Measurements from ENCODE around the gene DDO.
"Not testable (repeated sequence)": the region's sequence is repeated elsewhere in the genome, so short reads cannot be mapped to it uniquely, and the experiment has no call there.

The DDO gene, protein sequence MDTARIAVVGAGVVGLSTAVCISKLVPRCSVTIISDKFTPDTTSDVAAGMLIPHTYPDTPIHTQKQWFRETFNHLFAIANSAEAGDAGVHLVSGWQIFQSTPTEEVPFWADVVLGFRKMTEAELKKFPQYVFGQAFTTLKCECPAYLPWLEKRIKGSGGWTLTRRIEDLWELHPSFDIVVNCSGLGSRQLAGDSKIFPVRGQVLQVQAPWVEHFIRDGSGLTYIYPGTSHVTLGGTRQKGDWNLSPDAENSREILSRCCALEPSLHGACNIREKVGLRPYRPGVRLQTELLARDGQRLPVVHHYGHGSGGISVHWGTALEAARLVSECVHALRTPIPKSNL

DNA sequence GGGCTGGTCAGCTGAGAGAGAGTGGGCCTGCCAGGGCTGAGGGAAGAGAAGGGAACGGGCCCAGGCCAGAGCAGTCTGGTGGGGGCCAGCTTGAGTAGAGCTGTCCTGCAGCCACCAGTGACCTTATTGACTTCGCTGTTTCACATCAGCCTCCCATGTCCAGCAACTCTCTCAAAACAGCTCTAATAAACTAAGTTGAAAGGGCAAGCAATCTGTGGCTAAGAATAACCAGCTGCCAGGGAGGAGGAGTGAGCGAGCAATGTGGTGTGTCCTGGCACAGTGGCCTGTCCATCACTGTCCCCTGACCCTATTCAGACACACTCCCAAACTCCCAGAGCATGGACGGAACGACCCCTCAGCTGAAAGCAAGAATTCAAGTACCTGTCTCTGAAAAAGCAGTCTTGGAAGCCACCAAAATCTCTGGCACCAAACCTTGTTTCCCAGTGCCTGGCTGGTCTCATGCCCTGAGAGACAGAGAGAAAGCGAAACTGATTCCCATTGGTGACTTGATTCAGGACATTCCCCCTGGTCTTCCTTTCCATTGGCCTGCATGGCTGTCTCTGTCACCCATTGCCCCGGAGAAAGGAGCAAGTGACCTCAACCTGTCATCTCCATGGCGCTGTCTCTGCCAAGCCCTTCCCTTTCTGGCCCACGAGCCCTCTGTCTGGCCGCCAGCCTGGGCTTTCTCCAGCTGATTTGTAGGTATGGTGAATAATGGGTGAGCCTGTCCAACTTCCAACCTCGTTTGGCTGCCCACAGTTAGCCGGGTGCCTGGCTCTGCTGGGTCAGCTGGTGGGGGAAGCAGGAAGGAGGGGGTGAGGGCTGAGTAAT lies at the start of gene DDO:
TSS of gene DDO (minus strand) at position 490 of the 831 bp plus-strand sequence. CDS start 2,113 bp downstream, outside the sequence.
- no peak for DNase-seq

DNA sequence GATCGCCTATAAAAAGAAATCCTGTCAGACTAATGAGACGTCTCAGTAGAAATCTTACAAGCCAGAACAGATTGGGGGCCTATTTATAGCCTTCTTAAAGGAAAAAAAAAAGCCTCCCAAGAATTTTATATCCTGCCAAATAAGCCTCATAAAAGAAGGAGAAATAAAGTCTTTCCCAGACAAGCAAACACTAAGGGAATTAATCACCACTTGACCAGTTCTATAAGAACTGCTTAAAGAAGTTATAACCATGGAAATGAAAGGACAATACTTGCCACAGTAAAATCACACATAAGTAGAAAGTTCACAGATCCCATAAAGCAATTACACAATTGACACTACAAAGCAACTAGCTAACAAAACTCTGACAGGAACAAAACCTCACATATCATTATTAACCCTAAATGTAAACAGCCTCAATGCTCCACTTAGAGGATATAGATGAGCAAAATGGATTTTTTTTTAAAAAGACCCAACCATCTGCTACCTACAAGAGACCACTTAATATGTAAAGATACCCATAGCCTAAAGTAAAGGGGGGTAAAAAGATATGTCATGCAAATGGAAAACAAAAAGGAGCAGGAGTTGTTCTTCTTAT lies 47.6 kb upstream of the DDO start:
- DNase-seq: no peak

DNA sequence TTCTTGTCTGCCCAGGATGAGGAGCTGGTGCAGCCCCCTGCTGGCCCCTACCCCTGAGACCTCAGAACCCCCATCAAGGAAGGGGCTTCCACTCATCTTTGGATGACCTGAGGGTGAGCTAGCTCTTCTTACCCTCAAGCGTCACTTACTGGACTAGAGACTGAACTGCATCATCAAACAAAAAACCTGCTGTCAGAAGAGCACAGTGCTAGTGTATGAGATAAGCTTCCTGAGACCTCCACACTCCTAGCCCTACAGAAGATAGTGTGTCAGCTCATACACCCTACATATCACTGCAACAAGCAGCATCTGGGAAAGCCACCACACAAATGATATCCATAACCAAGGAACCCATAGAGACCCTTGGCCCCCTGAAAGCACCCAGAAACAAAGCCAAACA lies 46.0 kb upstream of the DDO start:
- DNase-seq: no peak

DNA sequence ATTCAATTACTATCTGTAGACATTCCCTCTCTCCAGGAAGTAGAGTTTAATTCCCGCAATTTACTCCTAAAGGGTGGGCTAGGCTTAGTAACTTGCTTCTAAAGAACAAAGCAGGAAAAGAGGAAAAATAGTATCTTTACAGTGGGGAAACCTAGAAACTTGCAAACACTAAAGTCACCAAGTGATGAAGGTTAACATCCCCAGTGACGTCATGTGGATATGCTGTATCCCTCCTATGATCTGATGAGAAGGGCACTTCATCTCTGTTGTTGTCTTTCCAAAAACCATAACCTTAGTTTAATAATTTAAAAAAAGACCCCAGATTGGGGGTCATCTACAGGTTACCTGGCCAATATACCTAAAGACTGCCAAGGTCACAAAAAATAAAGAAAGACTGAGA lies 43.8 kb upstream of the DDO start:
- no peak for DNase-seq

DNA sequence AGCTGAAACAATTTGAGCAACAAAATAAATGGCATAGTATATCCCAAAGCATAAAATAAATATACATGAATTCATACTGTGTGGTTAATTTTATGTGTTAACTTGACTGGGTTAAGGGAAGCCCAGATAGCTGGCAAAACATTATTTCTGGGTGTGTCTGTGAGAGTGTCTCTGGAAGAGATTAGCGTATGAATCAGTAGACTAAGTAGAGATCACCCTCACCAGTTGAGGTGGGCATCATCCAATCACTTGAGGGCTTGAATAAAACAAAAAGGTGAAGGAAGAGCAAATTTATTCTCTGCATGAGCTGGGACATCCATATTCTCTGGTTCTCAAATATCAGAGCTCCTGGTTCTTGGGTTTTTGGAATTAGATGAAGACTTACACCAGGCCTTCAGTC lies 43.1 kb upstream of the DDO start:
- DNase-seq: no peak

DNA sequence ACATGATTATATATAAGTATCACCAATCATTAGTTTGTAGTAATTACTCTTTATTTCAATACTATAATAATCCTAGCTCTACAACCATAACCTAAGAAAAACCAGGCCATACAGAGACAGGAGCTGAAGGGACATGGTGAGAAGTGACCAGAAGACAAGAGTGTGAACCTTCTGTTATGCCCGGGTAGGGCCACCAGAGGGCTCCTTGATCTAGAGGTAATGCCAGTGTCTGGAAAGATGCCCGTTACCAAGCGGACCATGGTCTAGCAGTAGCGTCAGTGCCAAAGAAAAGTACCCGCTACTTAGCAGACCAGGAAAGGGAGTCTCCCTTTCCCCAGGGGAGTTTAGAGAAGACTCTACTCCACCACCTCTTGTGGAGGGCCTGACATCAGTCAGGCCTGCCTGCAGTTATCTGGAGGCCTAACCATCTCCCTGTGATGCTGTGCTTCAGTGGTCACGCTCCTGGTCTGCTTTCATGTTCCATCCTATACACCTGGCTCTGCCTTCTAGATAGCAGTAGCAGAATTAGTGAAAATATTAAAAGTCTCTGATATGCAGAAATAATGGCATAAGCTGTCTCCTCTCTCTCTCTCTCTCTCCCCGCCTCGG lies 42.3 kb upstream of the DDO start:
- DNase-seq: not testable (repeated sequence)

DNA sequence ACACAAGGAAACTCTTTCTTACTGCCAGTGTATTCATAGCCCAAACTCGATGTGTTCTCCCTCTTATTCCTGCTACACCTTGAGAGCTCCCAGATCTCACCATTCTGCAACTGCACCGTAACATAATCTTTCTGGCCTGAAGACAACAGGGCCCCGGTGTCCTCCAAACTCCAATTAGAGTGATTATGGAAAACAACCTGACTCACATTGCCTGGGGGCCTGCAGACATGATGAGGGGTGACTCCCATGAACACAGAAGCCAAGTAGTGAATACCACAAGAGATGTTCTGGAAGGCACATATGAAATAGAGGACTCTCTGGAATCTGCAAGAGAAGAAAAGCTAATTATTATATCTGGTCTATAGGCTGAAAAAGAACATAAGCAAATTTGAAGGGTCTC lies 41.3 kb upstream of the DDO start:
- DNase-seq: no peak

DNA sequence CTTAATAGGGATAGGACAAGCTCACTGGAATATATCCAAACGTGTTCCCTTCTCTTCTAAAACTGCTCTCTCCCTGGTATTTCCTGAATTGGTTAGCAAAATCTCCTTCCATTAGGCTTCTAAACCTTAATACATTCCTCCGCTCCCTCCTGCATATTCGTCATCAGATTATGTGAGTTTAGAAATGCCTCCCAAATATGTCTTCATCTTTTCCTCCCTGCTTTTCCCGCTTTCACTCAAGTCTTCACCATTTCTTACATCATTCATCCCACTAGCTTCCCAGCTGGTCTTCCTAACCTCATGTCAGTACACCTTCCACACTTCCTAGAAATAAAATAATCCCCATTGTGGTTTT lies 34.1 kb upstream of the DDO start:
- no peak for DNase-seq

DNA sequence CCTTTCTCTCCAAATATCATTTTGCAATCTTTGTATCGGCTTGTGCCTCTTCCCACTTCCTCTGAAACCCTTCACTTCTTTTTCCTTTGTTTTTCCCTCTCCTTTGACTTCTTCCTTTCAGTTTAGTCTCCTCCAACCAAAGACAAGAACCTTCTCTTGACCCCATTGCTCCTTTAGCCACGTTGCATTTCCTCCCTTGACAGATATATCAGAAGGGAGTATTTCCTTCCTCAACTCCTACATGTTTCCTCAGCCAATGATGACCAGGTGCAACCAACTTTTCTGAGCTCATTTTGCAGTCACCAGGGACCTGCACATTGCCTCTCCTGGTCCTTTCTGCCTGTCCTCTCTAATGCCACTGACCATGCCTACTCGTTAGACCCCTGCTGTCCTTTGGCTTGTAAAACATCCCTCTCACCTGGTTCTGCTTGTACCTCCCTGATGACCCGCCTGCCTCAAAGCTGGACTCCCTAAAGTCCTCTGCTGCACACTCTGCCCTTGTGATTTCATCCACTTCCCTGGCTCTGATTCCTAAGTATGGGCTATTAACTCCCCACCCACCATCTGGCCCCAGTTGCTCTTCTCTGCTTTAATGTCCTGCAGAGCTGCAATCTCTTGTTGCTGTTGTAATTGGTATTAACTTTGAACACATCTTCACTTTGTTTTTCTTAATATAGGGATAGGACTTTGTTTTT lies 33.6 kb upstream of the DDO start:
- no peak for DNase-seq

DNA sequence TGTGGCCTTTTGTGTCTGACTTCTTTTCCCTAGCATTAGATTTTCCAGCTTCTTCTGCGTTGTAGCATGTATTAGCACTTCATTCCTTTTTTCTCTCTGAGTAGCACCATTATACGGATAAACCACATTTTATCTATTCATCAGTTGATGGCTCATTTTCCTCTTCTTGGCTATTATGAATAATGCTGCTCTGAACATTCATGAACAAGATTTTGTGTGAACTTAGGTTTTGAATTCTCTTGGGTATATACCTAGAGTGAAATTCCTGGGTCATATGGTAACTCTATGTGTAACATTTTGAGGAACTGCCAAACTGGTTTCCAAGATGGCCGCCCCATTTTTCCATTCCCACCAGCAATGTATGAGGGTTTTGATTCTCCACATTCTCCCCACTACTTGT lies 32.4 kb upstream of the DDO start:
- no peak for DNase-seq

DNA sequence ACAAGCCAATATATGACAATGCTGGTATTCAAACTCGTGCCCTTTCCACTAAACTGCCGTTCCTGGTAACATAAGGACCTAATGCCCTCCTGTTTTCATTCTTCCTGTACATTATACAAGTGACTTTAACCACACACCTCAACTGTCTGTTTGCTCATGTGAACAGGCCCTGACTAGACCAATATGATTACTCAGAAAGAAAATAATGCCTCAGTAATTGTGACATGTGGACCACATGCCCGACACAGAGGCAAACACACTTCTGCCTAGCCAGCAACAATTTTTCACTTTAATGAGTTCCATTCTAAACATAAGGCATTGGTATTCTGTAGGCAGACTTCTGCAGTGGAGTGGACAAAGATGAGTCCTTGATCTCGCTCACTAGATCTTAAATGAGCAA lies 31.0 kb upstream of the DDO start:
- no peak for DNase-seq

DNA sequence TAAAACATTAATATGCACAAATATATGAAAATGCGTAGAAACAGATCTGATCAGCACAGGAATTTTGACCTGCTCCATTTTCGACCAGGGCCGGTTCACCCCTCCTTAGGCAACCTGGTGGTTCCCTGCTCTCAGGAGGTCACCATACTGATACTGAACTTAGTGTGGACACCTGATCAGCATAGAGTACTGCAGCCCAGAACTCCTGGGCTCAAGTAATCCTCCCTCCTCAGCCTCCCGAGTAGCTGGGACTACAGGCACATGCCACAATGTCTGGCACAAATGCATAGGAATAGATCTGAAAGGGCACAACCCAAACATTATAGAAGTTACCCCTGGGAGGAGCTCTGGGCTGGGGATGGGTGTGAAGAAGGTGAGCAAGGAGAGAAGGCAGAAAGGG lies 24.7 kb upstream of the DDO start:
- no peak for DNase-seq

DNA sequence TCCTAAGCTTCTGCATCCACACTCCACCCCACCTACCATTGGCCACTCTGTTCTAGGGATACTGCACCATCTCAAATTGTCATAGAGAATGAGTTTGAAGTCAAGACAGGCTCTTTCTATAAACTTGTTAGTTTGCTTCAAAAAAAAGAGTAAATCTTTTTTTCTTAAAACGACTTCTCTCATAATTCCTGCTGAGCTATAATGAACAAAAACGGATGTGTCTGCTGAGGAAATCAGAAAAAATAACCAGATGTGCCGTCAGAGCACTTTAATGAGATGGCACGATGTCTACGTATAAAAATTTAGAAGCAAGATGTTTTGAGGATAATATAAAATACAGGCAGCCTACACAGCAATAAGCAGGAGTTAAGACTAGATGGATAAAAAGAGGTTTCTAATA lies 24.0 kb upstream of the DDO start:
- DNase-seq: no peak

DNA sequence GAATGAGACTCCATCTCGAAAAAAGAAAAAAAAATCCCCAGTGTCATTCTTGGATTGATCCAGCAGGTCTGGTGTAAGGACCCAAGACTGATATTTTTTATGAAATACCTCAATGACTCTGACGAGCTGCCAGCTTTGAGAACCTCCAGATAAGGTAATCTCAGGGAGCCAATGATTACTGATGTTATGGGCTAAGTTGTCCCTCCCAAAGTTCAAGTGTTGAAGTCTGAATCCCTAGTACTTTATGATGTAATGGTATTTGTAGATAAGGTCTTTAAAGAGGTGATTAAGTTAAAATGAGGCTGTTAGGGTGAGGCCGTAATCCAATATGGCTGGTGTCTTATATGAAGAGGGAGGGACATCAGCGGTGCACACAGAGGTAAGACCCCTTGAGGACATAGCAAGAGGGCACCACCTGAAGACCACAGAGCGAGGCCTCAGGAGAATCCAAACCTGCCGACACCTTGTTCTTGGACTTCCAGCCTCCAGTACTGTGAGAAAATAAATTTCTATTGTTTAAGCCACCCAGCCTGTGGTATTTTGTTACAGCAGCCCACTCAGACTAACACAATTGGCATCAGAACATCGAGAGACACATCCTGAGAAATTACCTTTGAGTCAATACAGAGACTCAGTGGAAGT lies 19.7 kb upstream of the DDO start:
- DNase-seq: no peak

DNA sequence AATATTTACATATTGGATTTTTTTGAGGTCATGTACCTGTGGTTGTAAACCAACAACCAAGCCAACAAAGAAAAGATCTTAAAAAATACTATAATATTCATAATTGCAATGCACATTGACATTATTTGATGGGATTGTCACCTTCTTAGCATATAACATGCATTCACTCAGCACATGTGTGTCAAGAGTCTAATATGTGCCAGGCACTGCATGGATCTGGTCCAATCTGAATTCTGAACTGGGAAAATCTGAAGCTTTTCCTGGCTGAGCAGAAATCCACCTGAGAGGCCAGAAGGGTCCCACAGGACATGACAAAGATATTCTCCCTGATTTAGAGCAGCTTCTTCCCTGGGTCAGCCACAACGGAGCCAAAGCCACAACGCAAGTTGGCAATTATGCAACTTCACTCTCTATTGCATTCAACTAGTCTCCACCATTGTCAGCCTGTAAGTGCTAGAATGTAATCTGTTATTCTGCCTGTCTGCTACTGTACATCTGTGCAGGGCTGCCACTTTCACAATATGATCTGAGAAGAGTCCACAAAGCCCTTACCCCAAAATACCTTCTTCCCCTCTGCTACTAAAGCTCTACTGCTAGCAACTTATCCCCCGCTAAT lies 17.0 kb upstream of the DDO start:
- DNase-seq: no peak

DNA sequence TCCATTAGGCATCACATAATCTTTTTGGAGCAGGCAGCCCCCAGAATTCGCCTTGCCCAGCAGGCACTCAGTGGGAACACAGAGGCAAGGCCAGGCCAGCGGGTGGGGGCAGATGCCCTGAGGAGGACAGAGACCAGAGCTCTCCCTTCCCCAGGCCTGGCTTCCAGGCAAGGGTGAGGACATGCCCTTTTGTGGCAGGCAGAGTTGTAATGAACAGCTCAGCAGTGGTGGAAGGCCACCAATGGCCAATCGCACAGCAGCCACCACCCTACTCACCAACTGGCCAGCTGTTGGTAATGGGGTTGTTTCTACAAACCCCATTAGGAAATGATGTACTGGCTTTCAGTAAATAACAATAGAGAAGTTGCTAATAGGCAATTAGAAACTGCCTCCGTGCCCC lies 15.4 kb upstream of the DDO start:
- DNase-seq: no peak

DNA sequence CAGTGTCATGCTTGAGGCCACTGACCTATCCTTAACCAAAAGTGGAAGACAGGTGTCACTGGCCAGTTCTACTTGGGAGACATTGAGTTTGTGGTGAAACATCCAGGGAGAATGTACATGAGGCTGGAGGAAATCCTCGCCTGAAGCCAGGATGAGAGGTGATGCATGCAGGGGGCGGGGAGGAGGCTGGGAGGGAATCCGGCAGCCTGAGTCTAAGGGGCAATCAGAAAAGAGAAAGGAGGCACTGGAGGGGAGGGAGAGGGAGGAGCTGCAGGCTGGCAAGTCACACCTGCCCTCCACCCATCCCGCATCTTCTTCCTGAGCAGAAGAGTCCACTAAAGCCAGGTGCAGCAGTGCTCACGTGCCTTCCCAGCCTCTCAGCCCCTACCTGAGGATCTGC lies 14.9 kb upstream of the DDO start:
- no peak for DNase-seq

DNA sequence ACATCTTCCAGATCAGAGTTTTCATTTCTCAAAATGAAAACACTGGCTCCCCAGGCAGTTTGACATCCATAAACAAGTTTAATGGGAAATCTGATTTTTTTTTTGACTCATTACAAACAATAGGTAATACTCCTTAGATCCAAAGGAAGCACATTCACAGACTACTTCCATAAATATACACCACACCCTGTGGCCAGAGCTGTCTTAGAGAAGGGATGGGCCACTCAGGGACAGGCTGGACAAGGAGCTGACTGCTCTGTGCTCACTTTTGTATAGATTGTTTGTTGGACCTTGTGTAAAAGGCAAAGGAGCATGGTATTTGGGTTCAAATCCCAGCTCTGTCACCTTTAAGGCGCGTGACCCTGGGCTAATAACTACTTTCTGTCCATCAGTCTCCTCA lies 12.8 kb upstream of the DDO start:
- DNase-seq: no peak

DNA sequence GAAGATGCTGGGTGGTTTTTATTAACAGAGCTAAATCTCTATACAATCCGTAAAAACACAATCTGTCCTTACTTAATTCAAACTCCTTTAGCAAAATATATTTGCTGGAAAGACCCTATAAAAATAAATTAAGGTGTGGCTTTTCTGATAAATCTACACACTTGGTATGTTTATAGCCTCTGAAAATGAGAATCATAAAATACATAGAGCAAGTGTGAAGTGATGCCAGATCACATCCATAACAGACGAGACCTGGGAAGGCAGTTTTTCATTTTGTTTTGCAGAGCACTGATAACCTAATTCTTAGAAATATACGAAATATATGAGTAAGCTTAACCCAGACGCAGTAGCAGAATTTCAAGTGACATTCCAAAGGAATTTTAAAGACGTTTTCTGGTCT lies 10.4 kb upstream of the DDO start:
- no peak for DNase-seq

DNA sequence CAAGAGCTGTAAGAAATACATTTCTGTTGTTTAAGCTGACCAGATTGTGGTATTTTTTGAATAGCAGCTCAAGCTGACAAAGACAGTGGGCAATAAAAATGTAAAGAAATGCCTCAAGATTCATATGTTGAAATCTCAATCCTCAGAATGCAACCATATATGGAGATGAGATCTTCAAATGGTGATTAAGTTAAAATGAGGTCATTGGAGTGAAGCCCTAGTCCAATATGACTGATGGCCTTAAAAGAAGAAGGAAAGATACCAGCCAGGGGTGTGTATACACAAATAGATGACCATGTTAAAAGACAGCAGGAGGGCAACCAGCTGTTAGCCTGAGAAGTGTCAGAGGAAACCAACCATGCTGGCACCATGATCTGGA lies 7.1 kb upstream of the DDO start:
- DNase-seq: no peak

DNA sequence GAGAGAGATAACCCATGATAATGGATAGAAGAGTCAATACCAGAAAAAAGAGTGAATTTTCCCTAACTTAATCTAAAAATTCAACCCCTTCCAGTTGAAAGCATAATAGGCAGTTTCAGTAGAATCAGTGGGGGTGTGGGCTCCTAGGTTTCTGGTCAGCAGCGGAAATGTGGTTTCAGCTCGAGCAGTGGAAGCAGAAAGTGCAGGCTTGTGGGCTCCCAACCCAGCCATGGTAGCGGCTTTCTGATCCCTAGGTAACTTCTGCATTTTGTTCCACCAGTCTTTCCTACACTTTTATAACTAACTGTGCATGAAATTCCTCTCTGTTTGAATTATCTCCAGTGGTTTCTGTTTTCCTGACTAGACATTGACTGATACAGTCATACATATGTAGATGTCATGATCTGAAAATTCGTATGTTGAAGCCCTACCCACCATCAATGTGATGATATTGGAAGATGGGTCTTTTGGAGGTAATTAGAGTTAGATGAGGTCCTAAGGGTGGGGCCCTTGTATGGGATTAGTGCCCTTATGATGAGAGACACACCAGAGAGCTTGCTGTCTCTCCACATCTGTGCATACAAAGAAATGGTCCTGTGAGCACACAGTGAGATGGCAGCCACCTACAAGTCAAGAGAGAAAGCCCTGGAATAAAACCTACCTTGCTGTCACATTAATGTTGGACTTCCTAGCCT lies 6.5 kb upstream of the DDO start:
- no peak for DNase-seq

All from CD4-positive, alpha-beta T cell treated with Interleukin-17A for 4 hours (primary cell).